ENCODE data around the gene NPTN.

GRCh38 chr15:73599934-73600333, 33.3 kb downstream of the NPTN start:
- TF ChIP-seq CTCF (IDR thresholded peaks at IDR 0.05; ENCODE audit: insufficient read depth, low read length, poor library complexity, severe bottlenecking) (no peak), EZH2phosphoT487 (conservative IDR thresholded peaks at IDR 0.05; ENCODE audit: low read length) (no peak)

Data from SU-DHL-6 (cell line).